HL-60 (cell line): Measurements from ENCODE around the gene SLC39A9.

Experiments
- DNase-seq, 2 experiments: peaks; one replicate each; pipeline ENCODE4 v3.0.0-alpha.2; 2010 to 2020; ENCODE audit warnings: low read depth in 1 of 2, low spot score in 1 of 2
- H3K27ac ChIP-seq: fragments of 250-450 bp; sonication (Bioruptor Pico); replicated peaks from 2 replicates; pipeline ENCODE4 v1.5.1; 2020; ENCODE audit warnings: mild to moderate bottlenecking, moderate library complexity
- H3K27me3 ChIP-seq: fragments of 250-450 bp; sonication (Bioruptor Pico); 2 replicates; pipeline ENCODE4 v1.5.1; 2021; ENCODE audit warnings: mild to moderate bottlenecking, moderate library complexity; ENCODE audit not compliant: insufficient read depth, poor library complexity, severe bottlenecking
- H3K4me3 ChIP-seq: replicated peaks from 2 replicates; pipeline ENCODE4 v1.5.1; 2011; ENCODE audit warnings: mild to moderate bottlenecking, control low read depth, low read length; ENCODE audit not compliant: insufficient read depth
- CTCF ChIP-seq: IDR thresholded peaks from one replicate; pipeline ENCODE4 v1.5.1; 2011; ENCODE audit warnings: low read length, control low read depth, inconsistent platforms; ENCODE audit not compliant: insufficient read depth
- GABPA ChIP-seq: IDR thresholded peaks from 2 replicates; pipeline ENCODE4 v1.6.1; 2012; ENCODE audit warnings: low read depth
- POLR2AphosphoS5 ChIP-seq: IDR thresholded peaks from 2 replicates; pipeline ENCODE4 v1.6.1; 2012; ENCODE audit warnings: low read depth
- REST ChIP-seq: IDR thresholded peaks from 2 replicates; pipeline ENCODE4 v1.6.1; 2012; ENCODE audit warnings: low read depth; ENCODE audit not compliant: insufficient replicate concordance
- SPI1 ChIP-seq: IDR thresholded peaks from 2 replicates; pipeline ENCODE4 v1.6.1; 2012; ENCODE audit warnings: low read depth, mild to moderate bottlenecking, borderline replicate concordance

The SLC39A9 gene

GRCh38 chr14:69373104-69373503 lies 25.4 kb upstream of the SLC39A9 start:
- no peak overlapping the region for H3K4me3 ChIP-seq
- H3K27ac ChIP-seq, result no peak overlapping the region
- TF ChIP-seq GABPA (no peak), CTCF (no peak), POLR2AphosphoS5 (no peak), REST (no peak), SPI1 (no peak)
- no peak for DNase-seq
- H3K27me3 ChIP-seq, result no peaks in the 10 kb centered on the region

GRCh38 chr14:69374235-69374634 lies 24.3 kb upstream of the SLC39A9 start:
- no peak overlapping the region for H3K27ac ChIP-seq
- H3K4me3 ChIP-seq, result no peak overlapping the region
- no peak for DNase-seq
- H3K27me3 ChIP-seq, result no peaks in the 10 kb centered on the region
- TF ChIP-seq GABPA, result no peak
- TF ChIP-seq CTCF, result no peak
- no peak for TF ChIP-seq REST
- no peak for TF ChIP-seq POLR2AphosphoS5
- TF ChIP-seq SPI1, result no peak

- TF ChIP-seq CTCF (no peak), SPI1 (no peak), POLR2AphosphoS5 (no peak), REST (no peak), GABPA (no peak)
- H3K4me3 ChIP-seq, result no peak overlapping the region
- no peaks in the 10 kb centered on the region for H3K27me3 ChIP-seq
- no peak for DNase-seq
- no peak overlapping the region for H3K27ac ChIP-seq
Measured at GRCh38 chr14:69375182-69375581, 23.3 kb upstream of the SLC39A9 start.
